ENCODE results near the gene CNN2. TPM values are rescaled to one million over a fixed set of nuclear protein-coding genes. Genes with fewer than 3 reads are reported as not detected.

CNN2 gene
- total and polyA plus RNA-seq, 12 donors = 6.9 to 64.9 (median 42.7) TPM

DNA sequence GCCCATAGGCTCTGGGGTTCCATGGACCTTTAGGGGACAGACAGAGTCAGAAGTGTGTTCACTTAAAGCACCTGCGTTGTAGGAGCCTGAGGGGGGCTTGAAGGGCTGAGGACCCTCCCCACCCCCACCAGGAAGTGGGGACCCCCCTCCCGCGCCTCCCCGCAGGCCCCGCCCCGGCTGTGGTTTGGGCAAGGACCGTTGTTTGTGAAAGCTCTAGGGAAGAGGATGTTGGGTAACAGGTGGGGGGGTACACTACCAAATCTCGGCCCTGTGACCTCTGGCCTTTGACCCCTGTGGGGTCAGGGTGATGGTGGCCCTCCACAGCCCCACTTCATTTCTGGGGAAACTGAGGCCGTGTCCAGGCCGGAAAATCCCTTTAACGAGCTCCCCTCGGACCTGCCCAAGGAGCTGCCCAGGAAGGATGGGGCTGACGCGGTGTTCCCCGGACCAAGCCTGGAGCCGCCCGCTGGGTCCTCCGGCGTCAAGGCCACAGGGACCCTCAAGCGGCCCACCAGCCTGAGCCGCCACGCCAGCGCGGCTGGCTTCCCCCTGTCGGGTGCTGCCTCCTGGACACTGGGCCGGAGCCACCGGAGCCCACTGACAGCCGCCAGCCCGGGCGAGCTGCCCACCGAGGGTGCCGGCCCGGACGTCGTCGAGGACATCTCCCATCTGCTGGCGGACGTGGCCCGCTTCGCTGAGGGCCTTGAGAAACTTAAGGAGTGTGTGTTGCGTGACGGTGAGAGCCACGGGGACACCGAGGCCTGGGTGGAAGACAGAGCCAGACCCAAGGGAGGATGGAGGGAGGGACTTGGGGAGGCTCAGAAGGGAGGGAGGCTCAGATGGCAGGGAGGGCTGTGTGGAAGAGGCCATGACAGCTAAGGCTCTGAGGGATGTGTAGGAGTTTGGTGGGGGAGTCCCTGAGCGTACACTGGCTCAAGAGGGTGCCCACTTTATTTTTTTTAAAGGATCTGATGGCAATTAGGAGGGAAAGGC is 41.9 kb downstream of the CNN2 start:
- intact Hi-C loops (cut with DNase I) = no loop called here

DNA sequence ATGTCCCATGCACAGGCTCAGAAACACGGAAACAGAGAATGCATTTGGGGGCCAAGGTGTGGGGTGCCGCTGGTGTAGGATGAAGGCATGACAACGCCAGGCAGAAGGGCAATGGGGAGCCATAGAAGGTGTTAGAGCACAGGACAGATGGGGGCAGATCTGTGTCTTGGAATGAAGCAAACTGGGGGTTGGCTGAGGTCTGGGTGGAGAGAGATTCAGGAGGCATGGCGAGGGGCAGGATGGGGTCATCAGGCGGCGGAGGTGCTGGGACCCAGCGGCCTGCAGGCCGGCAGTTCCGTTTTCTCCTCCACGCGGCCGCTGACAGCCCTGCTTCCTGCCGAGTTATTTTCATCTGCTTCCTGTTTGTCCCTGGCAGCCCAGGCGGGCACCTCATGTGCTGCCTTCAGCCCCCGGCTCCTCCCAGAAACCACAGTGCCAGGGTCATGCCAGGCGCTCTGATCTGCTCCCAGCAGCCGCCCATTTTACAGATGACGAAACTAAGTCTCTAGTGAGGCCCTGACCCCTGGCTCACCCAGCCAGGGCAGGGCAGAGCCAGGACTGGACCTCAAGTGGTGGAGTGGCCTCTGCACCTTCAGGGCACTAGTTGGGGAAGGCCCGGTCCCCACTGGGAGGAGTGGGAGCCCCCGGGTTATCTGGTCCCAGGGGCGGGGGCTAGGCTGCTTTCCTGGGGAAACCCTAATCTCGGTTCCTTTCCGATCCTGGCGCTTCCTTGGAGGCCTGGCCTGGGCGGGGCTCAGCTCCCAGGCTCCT is 42.8 kb downstream of the CNN2 start:
- peaks cover 53% of the 10 kb centered on the region for H3K27me3 ChIP-seq

More for the DNA sequence above, 41.9 kb downstream of the CNN2 start:
- no peaks in the 10 kb centered on the region for H3K9me3 ChIP-seq (replicated peaks in 1 of 3)
- H3K27me3 ChIP-seq = peaks cover 53% of the 10 kb centered on the region
- H3K36me3 ChIP-seq (replicated peaks in 1 of 2) = no peaks in the 10 kb centered on the region
- WGBS, 4 donors = 50 to 55% (median 52%) methylated on average over 22 to 45 of the region's 45 CpGs
- H3K4me1 ChIP-seq (replicated peaks in 1 of 2) = peaks cover 0 to 28% of the 10 kb centered on the region in 2 donors
- peak overlapping the region in 1 of 4 donors; percentile 54 for H3K4me3 ChIP-seq
- peak in 4 of 7 donors; percentile 39 to 54 (median 46) for DNase-seq
- no peak for TF ChIP-seq POLR2A (IDR thresholded peaks at IDR 0.05)
- TF ChIP-seq, protein P1, sequence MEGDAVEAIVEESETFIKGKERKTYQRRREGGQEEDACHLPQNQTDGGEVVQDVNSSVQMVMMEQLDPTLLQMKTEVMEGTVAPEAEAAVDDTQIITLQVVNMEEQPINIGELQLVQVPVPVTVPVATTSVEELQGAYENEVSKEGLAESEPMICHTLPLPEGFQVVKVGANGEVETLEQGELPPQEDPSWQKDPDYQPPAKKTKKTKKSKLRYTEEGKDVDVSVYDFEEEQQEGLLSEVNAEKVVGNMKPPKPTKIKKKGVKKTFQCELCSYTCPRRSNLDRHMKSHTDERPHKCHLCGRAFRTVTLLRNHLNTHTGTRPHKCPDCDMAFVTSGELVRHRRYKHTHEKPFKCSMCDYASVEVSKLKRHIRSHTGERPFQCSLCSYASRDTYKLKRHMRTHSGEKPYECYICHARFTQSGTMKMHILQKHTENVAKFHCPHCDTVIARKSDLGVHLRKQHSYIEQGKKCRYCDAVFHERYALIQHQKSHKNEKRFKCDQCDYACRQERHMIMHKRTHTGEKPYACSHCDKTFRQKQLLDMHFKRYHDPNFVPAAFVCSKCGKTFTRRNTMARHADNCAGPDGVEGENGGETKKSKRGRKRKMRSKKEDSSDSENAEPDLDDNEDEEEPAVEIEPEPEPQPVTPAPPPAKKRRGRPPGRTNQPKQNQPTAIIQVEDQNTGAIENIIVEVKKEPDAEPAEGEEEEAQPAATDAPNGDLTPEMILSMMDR (IDR thresholded peaks at IDR 0.05) = no peak
- peak overlapping the region in 3 of 5 donors; percentile 24 to 75 (median 54) for H3K27ac ChIP-seq

GRCh38 chr19:1070576-1070930 is 44.1 kb downstream of the CNN2 start:
- no peak overlapping the region for H3K4me3 ChIP-seq
- intact Hi-C loops (cut with DNase I) = no loop called here
- no peak overlapping the region for H3K27ac ChIP-seq
- peaks cover 53% of the 10 kb centered on the region for H3K27me3 ChIP-seq
- peaks cover 0 to 20% of the 10 kb centered on the region in 2 donors for H3K4me1 ChIP-seq (replicated peaks in 1 of 2)
- no peaks in the 10 kb centered on the region for H3K9me3 ChIP-seq (replicated peaks in 1 of 3)
- no peak for DNase-seq
- 17 to 23% (median 21%) methylated on average over 21 of the region's 21 CpGs for WGBS, 4 donors
- H3K36me3 ChIP-seq (replicated peaks in 1 of 2) = no peaks in the 10 kb centered on the region
- TF ChIP-seq, protein P1 (IDR thresholded peaks at IDR 0.05) = no peak
- no peak for TF ChIP-seq POLR2A (IDR thresholded peaks at IDR 0.05)

More for the DNA sequence above, 42.8 kb downstream of the CNN2 start:
- intact Hi-C loops (cut with DNase I) = no loop called here
- H3K4me1 ChIP-seq (replicated peaks in 1 of 2) = peaks cover 0 to 28% of the 10 kb centered on the region in 2 donors
- WGBS, 4 donors = 34 to 59% (median 49%) methylated on average over 21 to 25 of the region's 25 CpGs
- H3K9me3 ChIP-seq (replicated peaks in 1 of 3) = no peaks in the 10 kb centered on the region
- H3K27ac ChIP-seq = peak overlapping the region in 3 of 5 donors; percentile 10 to 75 (median 49)
- peak; percentile 50 to 80 (median 66) for DNase-seq
- TF ChIP-seq, protein P1 (IDR thresholded peaks at IDR 0.05) = no peak
- no peak for TF ChIP-seq POLR2A (IDR thresholded peaks at IDR 0.05)
- no peak overlapping the region for H3K4me3 ChIP-seq
- no peaks in the 10 kb centered on the region for H3K36me3 ChIP-seq (replicated peaks in 1 of 2)
